Epithelial cell of esophagus (primary cell): ENCODE results near the gene SLC6A13.
"Not testable (repeated sequence)": the region's sequence is repeated elsewhere in the genome, so short reads cannot be mapped to it uniquely, and the experiment has no call there.

Source experiments
- DNase-seq: peaks from one replicate; pipeline ENCODE4 v3.0.0; 2010; ENCODE audit warnings: low read depth
- H3K4me3 ChIP-seq: 2 replicates; pipeline ENCODE4 v1.5.1; 2011; ENCODE audit warnings: mild to moderate bottlenecking, low read length, control low read depth
- CTCF ChIP-seq: IDR thresholded peaks from 2 replicates; pipeline ENCODE4 v1.5.1; 2011; ENCODE audit warnings: low read depth, mild to moderate bottlenecking, low read length, control low read depth, inconsistent platforms; ENCODE audit not compliant: insufficient read depth; ENCODE audit errors: missing control alignments

Gene SLC6A13

GRCh38 chr12:262817-263216, at the start of gene SLC6A13:
Gene SLC6A13, minus strand, starts transcription at chr12:262836. Its CDS starts 2,784 bp downstream, at chr12:260052.
- H3K4me3 ChIP-seq, result no peak within 1 kb of the TSS
- no peak for TF ChIP-seq CTCF
- peak; percentile 39 for DNase-seq

- TF ChIP-seq CTCF, result no peak
- peak; percentile 67 for DNase-seq
Measured at GRCh38 chr12:308511-308910, 45.9 kb upstream of the SLC6A13 start.

GRCh38 chr12:307406-307805, 44.8 kb upstream of the SLC6A13 start:
- DNase-seq, result no peak
- no peak for TF ChIP-seq CTCF
- no peak overlapping the region for H3K4me3 ChIP-seq

More at GRCh38 chr12:308511-308910, 45.9 kb upstream of the SLC6A13 start:
- no peak overlapping the region for H3K4me3 ChIP-seq

GRCh38 chr12:304805-305204, 42.2 kb upstream of the SLC6A13 start:
- TF ChIP-seq CTCF, result no peak
- peak; percentile 22 for DNase-seq
- H3K4me3 ChIP-seq, result no peak overlapping the region

- H3K4me3 ChIP-seq, DNase-seq: not testable (repeated sequence)
Measured at GRCh38 chr12:302766-303165, 40.1 kb upstream of the SLC6A13 start.

- not testable (repeated sequence) for H3K4me3 ChIP-seq, DNase-seq
Measured at GRCh38 chr12:300166-300565, 37.5 kb upstream of the SLC6A13 start.

GRCh38 chr12:299511-299910, 36.9 kb upstream of the SLC6A13 start:
- DNase-seq, H3K4me3 ChIP-seq: not testable (repeated sequence)

GRCh38 chr12:298059-298458, 35.4 kb upstream of the SLC6A13 start:
- not testable (repeated sequence) for H3K4me3 ChIP-seq, DNase-seq

- H3K4me3 ChIP-seq, result no peak overlapping the region
- DNase-seq, result no peak
- no peak for TF ChIP-seq CTCF
Measured at GRCh38 chr12:295132-295531, 32.5 kb upstream of the SLC6A13 start.
